Astrocyte of the spinal cord (primary cell): ENCODE data around the gene DCN.
"Not testable (repeated sequence)": the region's sequence is repeated elsewhere in the genome, so short reads cannot be mapped to it uniquely, and the experiment has no call there.

ENCODE experiments used
- DNase-seq: peaks from one replicate; pipeline ENCODE4 v3.0.0; 2011; ENCODE audit warnings: low read depth, low spot score
- H3K4me3 ChIP-seq: 2 replicates; pipeline ENCODE4 v1.5.1; 2011; ENCODE audit warnings: low read depth, mild to moderate bottlenecking, low read length, moderate library complexity
- in situ Hi-C: cut with HindIII; loops from 2 replicates; pipeline ENCODE4 v1.10.0; 2017; ENCODE audit warnings: low sequenced_read_pairs
- TF ChIP-seq, protein P1 (sequence below): IDR thresholded peaks from 2 replicates; pipeline ENCODE4 v1.5.1; 2012; ENCODE audit warnings: low read depth, mild to moderate bottlenecking, low read length, inconsistent platforms

The DCN gene

DNA sequence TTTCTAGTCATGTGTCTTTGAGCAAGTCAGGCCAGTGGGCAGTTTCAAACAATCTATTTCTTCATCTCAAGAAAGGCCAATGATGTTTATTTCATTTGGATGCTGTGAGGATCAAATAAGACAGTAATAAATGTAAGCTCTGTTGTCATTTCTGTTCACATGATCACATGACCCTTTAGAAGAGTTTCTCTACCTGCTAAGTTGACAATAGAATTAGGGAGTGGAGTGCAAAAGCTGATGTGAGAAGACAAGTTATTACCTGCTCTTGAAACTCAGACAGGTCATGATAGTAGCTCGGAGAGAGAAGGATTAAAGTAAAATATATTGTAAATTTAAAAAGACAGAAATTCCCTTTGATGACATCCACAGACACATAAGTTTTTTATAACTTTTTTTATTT is 37.3 kb upstream of the DCN start:
- TF ChIP-seq, protein P1, sequence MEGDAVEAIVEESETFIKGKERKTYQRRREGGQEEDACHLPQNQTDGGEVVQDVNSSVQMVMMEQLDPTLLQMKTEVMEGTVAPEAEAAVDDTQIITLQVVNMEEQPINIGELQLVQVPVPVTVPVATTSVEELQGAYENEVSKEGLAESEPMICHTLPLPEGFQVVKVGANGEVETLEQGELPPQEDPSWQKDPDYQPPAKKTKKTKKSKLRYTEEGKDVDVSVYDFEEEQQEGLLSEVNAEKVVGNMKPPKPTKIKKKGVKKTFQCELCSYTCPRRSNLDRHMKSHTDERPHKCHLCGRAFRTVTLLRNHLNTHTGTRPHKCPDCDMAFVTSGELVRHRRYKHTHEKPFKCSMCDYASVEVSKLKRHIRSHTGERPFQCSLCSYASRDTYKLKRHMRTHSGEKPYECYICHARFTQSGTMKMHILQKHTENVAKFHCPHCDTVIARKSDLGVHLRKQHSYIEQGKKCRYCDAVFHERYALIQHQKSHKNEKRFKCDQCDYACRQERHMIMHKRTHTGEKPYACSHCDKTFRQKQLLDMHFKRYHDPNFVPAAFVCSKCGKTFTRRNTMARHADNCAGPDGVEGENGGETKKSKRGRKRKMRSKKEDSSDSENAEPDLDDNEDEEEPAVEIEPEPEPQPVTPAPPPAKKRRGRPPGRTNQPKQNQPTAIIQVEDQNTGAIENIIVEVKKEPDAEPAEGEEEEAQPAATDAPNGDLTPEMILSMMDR = no peak
- in situ Hi-C loops = no loop called here
- H3K4me3 ChIP-seq = no peak overlapping the region
- DNase-seq = no peak

DNA sequence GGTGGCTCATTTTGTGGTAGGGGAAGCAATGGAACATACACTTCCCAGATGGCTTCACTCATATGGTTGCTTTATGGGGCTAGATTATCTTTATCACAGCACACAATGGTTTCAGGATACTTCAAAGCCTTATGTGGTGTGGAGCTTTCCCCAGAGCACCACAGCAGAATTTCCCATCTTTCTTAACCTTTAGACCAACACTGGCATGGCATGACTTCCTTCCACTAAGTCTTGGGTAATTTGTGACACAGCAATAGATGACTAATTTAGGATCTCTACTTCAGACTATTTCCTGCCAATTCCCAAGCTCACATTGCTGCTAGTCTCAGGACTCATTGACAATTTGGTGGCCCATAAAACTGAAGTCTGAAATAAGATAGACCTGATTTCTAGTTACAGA is 36.9 kb upstream of the DCN start:
- in situ Hi-C loops = no loop called here
- TF ChIP-seq, protein P1 = no peak
- H3K4me3 ChIP-seq = no peak overlapping the region
- DNase-seq = peak; percentile 33

- DNase-seq = no peak
- H3K4me3 ChIP-seq = no peak overlapping the region
- TF ChIP-seq, protein P1 = no peak
- in situ Hi-C loops = no loop called here
Measured at GRCh38 chr12:91216871-91217270, 34.3 kb upstream of the DCN start.

DNA sequence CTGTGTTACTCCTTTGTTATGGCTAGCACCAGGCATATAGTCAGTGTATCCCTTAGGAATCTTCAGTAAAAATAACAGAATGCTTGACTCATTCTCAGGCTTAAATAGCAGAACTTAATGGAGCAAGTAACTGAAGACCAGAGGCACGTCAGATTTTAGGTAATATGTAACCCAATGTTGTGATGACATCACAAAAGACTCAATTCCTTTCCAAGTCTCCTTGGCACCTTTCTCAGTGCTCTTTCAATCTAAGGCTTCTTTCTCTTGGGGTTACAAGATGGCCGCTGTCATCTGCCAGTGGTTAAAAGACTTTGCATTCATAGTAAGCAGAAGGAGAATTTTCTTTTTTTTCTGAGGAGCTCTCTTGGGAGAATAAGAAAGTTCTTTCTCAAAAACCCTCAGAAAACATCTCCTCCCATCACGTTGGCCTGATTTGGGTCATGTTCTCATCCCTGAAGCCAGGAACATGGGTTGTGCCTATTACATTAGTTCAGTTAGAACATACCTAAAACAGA is 33.4 kb upstream of the DCN start:
- in situ Hi-C loops = no loop called here
- peak; percentile 70 for DNase-seq
- no peak overlapping the region for H3K4me3 ChIP-seq
- TF ChIP-seq, protein P1 = no peak

DNA sequence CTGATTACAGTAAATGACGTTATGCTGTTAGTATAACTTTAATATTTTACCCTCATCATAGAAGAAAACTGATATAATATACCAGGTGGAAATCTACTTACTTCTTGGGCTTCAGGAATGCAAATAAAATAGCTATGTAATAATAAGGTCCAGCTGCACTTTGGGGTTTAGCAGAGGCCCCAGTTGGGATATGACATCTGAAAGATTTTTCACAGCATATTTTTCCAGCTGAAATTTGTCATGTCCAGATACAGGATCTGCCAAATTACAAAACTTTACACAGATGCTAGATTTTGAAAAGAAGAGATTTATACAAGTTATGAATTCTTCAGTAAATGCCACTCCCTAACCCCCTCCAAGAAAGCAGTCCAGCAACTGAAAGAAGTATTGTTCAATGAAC is 29.2 kb upstream of the DCN start:
- H3K4me3 ChIP-seq = no peak overlapping the region
- no peak for DNase-seq
- TF ChIP-seq, protein P1 = no peak
- in situ Hi-C loops = no loop called here

DNA sequence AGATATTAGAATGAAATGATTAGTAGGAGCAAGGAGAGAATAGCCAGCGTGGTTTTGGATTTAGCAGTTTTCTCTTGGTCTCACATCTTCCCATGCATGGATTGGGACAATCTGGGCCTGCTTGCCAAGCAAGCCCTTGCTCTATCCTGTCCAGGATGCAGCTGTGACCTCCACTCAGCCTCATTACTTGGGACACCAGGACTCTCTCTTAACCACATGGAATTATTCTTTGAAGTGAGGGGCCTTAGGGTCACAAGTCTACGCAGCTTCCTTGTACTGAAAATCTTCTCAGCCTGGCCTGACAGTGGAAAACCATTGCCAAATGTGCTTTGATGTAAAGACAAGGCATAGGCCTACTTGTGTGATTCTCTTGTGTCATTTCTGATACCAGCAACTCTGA is 28.0 kb upstream of the DCN start:
- DNase-seq = no peak
- in situ Hi-C loops = no loop called here
- TF ChIP-seq, protein P1 = no peak
- no peak overlapping the region for H3K4me3 ChIP-seq

- no peak overlapping the region for H3K4me3 ChIP-seq
- TF ChIP-seq, protein P1 = no peak
- in situ Hi-C loops = no loop called here
- no peak for DNase-seq
Measured at GRCh38 chr12:91210144-91210543, 27.5 kb upstream of the DCN start.

DNA sequence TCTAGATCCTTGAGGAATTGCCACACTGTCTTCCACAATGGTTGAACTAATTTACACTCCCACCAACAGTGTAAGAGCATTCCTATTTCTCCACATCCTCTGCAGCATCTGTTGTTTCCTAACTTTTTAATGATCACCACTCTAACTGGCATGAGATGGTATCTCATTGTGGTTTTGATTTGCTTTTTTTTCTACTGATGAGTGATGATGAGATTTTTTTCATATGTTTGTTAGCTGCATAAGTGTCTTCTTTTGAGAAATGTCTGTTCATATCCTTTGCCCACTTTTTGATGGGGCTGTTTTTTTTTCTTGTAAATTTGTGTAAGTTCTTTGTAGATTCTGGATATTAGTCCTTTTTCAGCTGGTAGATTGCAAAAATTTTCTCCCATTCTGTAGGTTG is 24.7 kb upstream of the DCN start:
- H3K4me3 ChIP-seq, in situ Hi-C loops, DNase-seq: not testable (repeated sequence)
